ENCODE measurements around the gene CAPZA3. TPM values are rescaled to one million over a fixed set of nuclear protein-coding genes. Genes with fewer than 3 reads are reported as not detected.
A peak's percentile ranks its signal among the peaks of the same experiment; 100 is the strongest.

Gene CAPZA3
- total and polyA plus RNA-seq, 11 donors, result not detected

GRCh38 chr12:18696971-18697602, 40.8 kb upstream of the CAPZA3 start:
- DNase-seq, result no peak
- no peaks in the 10 kb centered on the region for H3K9me3 ChIP-seq
- no peak overlapping the region for H3K27ac ChIP-seq
- no peaks in the 10 kb centered on the region for H3K27me3 ChIP-seq
- ATAC-seq, result no peak
- H3K4me1 ChIP-seq, result peaks cover 0 to 4% (median 0%) of the 10 kb centered on the region in 12 donors
- no peak overlapping the region for H3K4me3 ChIP-seq
- intact Hi-C loops (cut with DNase I), result no loop called here
- H3K36me3 ChIP-seq, result no peaks in the 10 kb centered on the region
- no peak for TF ChIP-seq POLR2A (IDR thresholded peaks at IDR 0.05)
- TF ChIP-seq, protein P1, sequence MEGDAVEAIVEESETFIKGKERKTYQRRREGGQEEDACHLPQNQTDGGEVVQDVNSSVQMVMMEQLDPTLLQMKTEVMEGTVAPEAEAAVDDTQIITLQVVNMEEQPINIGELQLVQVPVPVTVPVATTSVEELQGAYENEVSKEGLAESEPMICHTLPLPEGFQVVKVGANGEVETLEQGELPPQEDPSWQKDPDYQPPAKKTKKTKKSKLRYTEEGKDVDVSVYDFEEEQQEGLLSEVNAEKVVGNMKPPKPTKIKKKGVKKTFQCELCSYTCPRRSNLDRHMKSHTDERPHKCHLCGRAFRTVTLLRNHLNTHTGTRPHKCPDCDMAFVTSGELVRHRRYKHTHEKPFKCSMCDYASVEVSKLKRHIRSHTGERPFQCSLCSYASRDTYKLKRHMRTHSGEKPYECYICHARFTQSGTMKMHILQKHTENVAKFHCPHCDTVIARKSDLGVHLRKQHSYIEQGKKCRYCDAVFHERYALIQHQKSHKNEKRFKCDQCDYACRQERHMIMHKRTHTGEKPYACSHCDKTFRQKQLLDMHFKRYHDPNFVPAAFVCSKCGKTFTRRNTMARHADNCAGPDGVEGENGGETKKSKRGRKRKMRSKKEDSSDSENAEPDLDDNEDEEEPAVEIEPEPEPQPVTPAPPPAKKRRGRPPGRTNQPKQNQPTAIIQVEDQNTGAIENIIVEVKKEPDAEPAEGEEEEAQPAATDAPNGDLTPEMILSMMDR (IDR thresholded peaks at IDR 0.05), result no peak

- 65 to 82% (median 71%) methylated on average over 3 of the region's 3 CpGs for WGBS, 4 donors
- peak; percentile 89 to 98 (median 93) for ATAC-seq
- peaks cover 0 to 4% (median 0%) of the 10 kb centered on the region in 12 donors for H3K4me1 ChIP-seq
- H3K27ac ChIP-seq, result peak overlapping the region in 1 of 12 donors; percentile 16
- TF ChIP-seq, protein P1 (IDR thresholded peaks at IDR 0.05), result no peak
- TF ChIP-seq POLR2A (IDR thresholded peaks at IDR 0.05), result no peak
- DNase-seq, result peak in 4 of 5 donors; percentile 25 to 34 (median 27)
- no peaks in the 10 kb centered on the region for H3K27me3 ChIP-seq
- no peaks in the 10 kb centered on the region for H3K9me3 ChIP-seq
- no peak overlapping the region for H3K4me3 ChIP-seq
- H3K36me3 ChIP-seq, result no peaks in the 10 kb centered on the region
- intact Hi-C loops (cut with DNase I), result no loop called here
These were observed 37.6 kb upstream of the CAPZA3 start for GRCh38 chr12:18700271-18700670.

DNA sequence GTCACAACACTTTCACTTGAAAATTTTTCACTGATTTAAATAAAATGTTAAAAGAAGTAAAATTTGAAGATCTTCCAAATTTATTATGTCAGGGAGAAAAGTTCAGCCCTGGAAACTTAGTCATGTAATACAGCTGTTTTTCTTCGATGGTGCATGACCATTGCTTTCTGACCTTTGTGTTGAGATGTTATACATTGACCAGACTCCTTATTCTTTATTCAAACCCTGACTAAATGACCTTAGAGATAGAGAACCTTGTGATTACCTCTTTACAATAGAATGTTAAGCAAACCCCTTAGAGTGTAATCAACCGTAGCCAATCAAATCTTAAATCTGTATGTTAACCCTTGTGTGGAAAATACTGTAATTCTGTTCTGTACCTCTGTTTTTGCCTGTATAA, 34.6 kb upstream of the CAPZA3 start:
- 32 to 42% (median 36%) methylated on average over 2 of the region's 2 CpGs for WGBS, 4 donors
- H3K36me3 ChIP-seq, result no peaks in the 10 kb centered on the region
- no peaks in the 10 kb centered on the region for H3K27me3 ChIP-seq
- ATAC-seq (no peak), DNase-seq (no peak)
- TF ChIP-seq POLR2A (IDR thresholded peaks at IDR 0.05), result no peak
- TF ChIP-seq, protein P1 (IDR thresholded peaks at IDR 0.05), result no peak
- H3K9me3 ChIP-seq, result peaks cover 0 to 10% (median 0%) of the 10 kb centered on the region in 12 donors
- peaks cover 0 to 4% (median 0%) of the 10 kb centered on the region in 12 donors for H3K4me1 ChIP-seq
- intact Hi-C loops (cut with DNase I), result no loop called here
- H3K27ac ChIP-seq, result no peak overlapping the region
- H3K4me3 ChIP-seq, result no peak overlapping the region

- Histone ChIP-seq H3K36me3 (no peaks in the 10 kb centered on the region), H3K27ac (no peak overlapping the region), H3K4me1 (peaks cover 0 to 4% (median 0%) of the 10 kb centered on the region in 12 donors), H3K27me3 (no peaks in the 10 kb centered on the region), H3K4me3 (no peak overlapping the region), H3K9me3 (peaks cover 0 to 12% (median 0%) of the 10 kb centered on the region in 12 donors)
- ATAC-seq, result no peak
- DNase-seq, result no peak
- 63 to 76% (median 66%) methylated on average over 2 of the region's 2 CpGs for WGBS, 4 donors
- TF ChIP-seq POLR2A (IDR thresholded peaks at IDR 0.05), result no peak
- TF ChIP-seq, protein P1 (IDR thresholded peaks at IDR 0.05), result no peak
- intact Hi-C loops (cut with DNase I), result no loop called here
These were observed 34.0 kb upstream of the CAPZA3 start for GRCh38 chr12:18703911-18704310.

All from heart left ventricle (tissue), 16 donors.